Subcutaneous abdominal adipose tissue (tissue), 5 donors: Measurements from ENCODE around the gene AJAP1.

ENCODE experiments used
- H3K27ac ChIP-seq: one replicate; pipeline ENCODE4 v1.7.0; 2013; ENCODE audit warnings: low read depth, mild to moderate bottlenecking, inconsistent platforms, low read length, moderate library complexity
- H3K27me3 ChIP-seq, 5 donors: one replicate each; pipeline ENCODE4 v1.7.0; 2013; ENCODE audit warnings: low read length in 5 of 5, inconsistent platforms in 1 of 5; ENCODE audit not compliant: control insufficient read depth in 5 of 5, insufficient read depth in 4 of 5
- H3K36me3 ChIP-seq, 5 donors: one replicate each; pipeline ENCODE4 v1.7.0; 2013; ENCODE audit warnings: low read length in 5 of 5; ENCODE audit not compliant: control insufficient read depth in 5 of 5, insufficient read depth in 5 of 5
- H3K4me1 ChIP-seq, 5 donors: one replicate each; pipeline ENCODE4 v1.7.0; 2013; ENCODE audit warnings: low read length in 5 of 5, mild to moderate bottlenecking in 3 of 5, moderate library complexity in 1 of 5; ENCODE audit not compliant: control insufficient read depth in 5 of 5, insufficient read depth in 5 of 5
- H3K4me3 ChIP-seq, 5 donors: one replicate each; pipeline ENCODE4 v1.7.0; 2013; ENCODE audit warnings: low read length in 5 of 5, low read depth in 1 of 5
- H3K9ac ChIP-seq, 5 donors: one replicate each; pipeline ENCODE4 v1.7.0; 2013; ENCODE audit warnings: low read length in 5 of 5, mild to moderate bottlenecking in 4 of 5, moderate library complexity in 3 of 5
- H3K9me3 ChIP-seq, 5 donors: one replicate each; pipeline ENCODE4 v1.7.0; 2013; ENCODE audit warnings: low read length in 5 of 5; ENCODE audit not compliant: control insufficient read depth in 5 of 5
- donor health status: healthy.
- donor health status: healthy.
- donor health status: healthy.
- donor health status: healthy.
- donor health status: healthy.

The AJAP1 gene

DNA sequence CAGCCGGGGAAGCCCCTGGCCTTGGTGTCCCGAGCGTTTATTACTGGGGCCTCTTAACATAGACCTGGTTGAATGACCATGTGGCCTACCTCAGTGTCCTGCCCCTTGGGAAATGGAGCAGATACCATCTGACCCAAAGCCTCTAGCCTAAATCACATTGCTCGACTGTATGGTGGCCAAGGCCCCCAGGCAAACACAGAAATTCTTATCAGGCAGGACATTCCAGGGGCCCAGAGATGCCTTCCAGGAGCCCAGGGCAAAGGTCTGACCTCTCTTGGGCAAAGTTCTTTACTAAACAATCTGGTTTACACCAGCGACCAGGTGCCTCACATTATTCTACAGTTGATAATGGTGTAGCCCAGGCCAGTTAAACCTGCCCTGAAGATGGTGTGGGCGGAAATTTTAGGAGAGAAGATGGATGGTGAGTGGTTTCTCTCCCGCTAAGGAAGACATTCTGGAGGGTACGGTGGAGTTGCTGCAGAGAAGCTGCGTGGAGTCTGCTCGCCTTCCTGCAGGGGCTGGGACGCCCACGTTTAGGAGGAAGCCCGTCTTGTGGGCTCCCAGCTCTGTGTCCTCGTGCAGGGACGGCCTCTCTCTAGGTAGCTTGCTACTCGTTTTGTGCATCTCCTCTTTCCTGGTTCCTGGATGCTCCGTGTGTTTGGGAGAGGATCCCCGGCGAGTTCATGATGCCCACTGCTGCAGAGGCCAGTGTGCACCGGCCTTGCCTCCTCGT is 21.2 kb downstream of the AJAP1 start:
- Histone ChIP-seq H3K9ac (no peak overlapping the region), H3K36me3 (no peaks in the 10 kb centered on the region), H3K27me3 (peaks cover 0 to 9% (median 4%) of the 10 kb centered on the region in 5 donors), H3K27ac (no peak overlapping the region), H3K4me3 (no peak overlapping the region), H3K9me3 (peaks cover 6 to 30% (median 24%) of the 10 kb centered on the region in 5 donors), H3K4me1 (no peaks in the 10 kb centered on the region)

DNA sequence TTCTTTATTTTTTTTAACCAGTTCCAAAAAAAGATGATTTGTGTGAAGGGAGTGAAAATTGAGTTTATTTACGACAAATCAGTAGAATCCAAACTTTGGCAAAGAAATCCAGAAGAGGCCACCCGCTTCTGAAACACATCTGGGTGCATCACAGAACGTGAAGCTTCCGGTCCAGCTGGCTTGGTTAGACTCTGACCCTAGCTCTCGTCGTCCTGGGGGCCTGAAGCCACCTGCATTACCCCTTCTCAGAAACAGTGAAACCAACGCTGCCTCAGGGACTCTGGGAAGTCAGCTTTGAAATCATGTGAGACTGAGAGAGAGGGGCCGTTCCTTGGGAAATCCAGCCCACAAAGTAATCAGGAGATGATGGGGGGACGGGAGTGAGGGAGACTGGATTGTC is 21.8 kb downstream of the AJAP1 start:
- no peak overlapping the region for H3K27ac ChIP-seq
- no peak overlapping the region for H3K4me3 ChIP-seq
- peaks cover 6 to 30% (median 24%) of the 10 kb centered on the region in 5 donors for H3K9me3 ChIP-seq
- H3K36me3 ChIP-seq = no peaks in the 10 kb centered on the region
- no peak overlapping the region for H3K9ac ChIP-seq
- H3K27me3 ChIP-seq = peaks cover 0 to 9% (median 4%) of the 10 kb centered on the region in 5 donors
- H3K4me1 ChIP-seq = no peaks in the 10 kb centered on the region

DNA sequence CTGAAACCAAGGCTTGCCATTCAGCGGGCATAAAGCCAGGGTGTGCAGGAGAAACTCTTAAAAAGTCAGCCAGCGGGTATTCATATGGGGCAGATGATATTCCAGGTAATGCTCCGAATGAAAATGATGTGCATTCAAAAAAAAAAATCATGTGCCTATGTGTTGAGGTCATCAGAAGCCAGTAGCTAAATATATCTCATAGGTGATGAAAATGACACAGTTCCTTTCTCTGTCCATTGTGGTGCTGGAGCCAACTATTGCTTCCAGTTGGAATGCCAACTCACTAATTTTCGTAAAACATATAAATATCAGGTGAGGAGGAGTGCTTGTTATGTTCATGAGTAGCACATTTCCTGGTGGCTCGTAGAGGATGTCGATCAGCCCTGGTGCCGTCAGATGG is 23.2 kb downstream of the AJAP1 start:
- Histone ChIP-seq H3K9ac (no peak overlapping the region), H3K4me1 (no peaks in the 10 kb centered on the region), H3K27ac (no peak overlapping the region)

DNA sequence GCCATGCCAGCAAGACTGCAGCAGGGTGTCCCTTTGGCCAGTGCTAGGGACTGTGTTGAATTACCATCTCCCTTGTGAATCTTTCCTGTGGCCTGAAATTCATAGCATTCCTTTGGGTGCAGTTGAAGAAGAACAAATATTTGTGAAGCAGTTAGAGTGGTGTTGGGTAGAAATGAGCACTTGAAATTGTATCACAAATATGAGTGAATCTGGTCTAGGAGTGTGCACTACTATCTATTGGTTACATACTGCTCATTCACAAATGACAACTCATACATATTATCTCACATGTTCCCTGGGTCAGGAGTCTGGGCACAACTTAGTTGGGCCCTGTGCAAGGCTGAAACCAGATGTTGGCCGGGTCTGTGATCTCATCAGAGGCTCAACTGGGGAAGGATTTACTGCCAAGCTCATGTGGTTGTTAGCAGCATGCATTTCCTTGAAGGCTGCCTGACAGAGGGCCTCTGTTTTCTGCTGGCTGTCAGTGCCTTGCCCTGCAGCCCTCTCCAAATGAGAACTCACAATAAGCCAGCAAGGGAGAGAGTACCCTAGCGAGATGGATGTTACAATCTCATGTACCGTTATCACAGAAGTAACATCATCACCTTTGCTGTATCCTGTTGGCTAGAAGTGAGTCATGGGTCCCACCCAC is 23.8 kb downstream of the AJAP1 start:
- Histone ChIP-seq H3K9ac (no peak overlapping the region), H3K4me1 (no peaks in the 10 kb centered on the region), H3K4me3 (peak overlapping the region in 1 of 5 donors; percentile 26), H3K27me3 (peaks cover 0 to 6% (median under 1%) of the 10 kb centered on the region in 5 donors), H3K27ac (no peak overlapping the region), H3K9me3 (peaks cover 6 to 33% (median 24%) of the 10 kb centered on the region in 5 donors), H3K36me3 (no peaks in the 10 kb centered on the region)

More for the DNA sequence above, 23.2 kb downstream of the AJAP1 start:
- H3K27me3 ChIP-seq = peaks cover 0 to 7% (median 3%) of the 10 kb centered on the region in 5 donors
- peaks cover 6 to 33% (median 24%) of the 10 kb centered on the region in 5 donors for H3K9me3 ChIP-seq
- no peaks in the 10 kb centered on the region for H3K36me3 ChIP-seq
- no peak overlapping the region for H3K4me3 ChIP-seq

DNA sequence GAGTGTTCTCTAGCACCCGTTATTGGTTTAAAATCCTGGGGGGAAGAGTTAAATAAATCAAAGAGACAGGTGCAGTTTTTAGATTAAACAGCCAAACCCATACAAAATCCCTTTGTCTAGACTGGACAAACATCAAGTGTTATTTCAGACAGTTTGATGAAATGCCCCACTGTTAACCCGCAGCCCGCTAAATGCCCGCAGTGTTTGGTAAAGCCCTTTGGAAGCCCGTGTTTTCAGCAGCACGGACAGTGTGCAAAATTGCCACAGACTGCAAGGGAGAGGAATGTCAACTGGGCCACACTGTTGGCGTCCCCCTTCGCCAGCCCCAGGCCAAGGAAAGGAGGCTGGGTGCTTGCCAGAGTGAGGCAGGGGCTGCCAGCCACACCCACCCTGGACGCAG is 26.6 kb downstream of the AJAP1 start:
- Histone ChIP-seq H3K4me1 (no peaks in the 10 kb centered on the region), H3K9me3 (peaks cover 6 to 31% (median 24%) of the 10 kb centered on the region in 5 donors), H3K27me3 (peaks cover 0 to 11% (median 7%) of the 10 kb centered on the region in 5 donors), H3K36me3 (no peaks in the 10 kb centered on the region), H3K27ac (no peak overlapping the region), H3K9ac (no peak overlapping the region), H3K4me3 (no peak overlapping the region)

DNA sequence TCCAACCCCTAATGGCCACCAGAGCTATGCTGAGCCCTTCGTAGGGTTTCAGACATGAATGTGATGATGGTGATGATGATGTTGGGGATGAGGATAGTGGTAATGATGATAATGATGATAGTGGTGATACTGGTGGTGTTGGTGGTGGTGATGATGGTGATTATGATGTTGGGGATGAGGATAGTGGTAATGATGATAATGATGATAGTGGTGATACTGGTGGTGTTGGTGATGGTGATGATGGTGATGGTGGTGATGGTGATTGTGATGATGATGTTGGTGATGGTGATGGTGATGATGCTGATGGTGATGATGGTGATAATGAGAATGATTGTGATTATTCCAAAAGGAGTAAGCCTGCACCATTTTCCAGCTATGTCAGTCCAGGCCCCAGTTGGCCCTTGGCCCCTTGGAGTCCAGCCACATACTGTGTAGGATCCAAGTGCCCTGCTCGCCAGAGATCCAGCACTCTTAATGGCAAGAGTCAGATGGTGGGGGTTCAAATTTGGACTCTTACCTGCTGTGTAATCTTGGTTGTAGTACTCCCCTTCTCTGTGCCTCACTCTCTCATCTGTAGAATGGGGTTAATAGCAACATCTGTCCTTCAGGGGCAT is 28.3 kb downstream of the AJAP1 start:
- H3K4me3 ChIP-seq = no peak overlapping the region
- H3K36me3 ChIP-seq = no peaks in the 10 kb centered on the region
- no peaks in the 10 kb centered on the region for H3K4me1 ChIP-seq
- H3K27me3 ChIP-seq = peaks cover 0 to 11% (median 8%) of the 10 kb centered on the region in 5 donors
- no peak overlapping the region for H3K9ac ChIP-seq
- H3K27ac ChIP-seq = no peak overlapping the region
- H3K9me3 ChIP-seq = peaks cover 6 to 31% (median 24%) of the 10 kb centered on the region in 5 donors

DNA sequence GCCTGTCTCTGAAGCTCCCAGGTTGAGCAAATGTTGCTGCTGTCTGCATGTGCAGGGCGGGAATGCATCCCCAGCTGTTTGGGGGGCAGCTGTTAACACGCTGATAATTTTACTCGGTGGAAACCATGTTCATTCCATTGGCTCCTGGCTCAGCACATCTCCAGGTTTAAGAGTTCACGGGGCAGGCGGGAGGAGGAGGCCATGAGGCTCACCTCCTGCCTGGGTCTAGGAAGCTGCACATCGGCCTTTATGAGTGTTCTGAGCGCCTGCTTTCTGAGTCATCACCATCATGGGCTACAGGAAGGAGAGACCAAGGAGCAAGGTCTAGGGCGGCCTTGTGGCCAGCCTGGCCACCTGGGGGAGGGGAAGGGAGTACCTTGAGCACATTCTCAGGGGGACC is 29.7 kb downstream of the AJAP1 start:
- Histone ChIP-seq H3K36me3 (no peaks in the 10 kb centered on the region), H3K27me3 (peaks cover 0 to 13% (median 5%) of the 10 kb centered on the region in 5 donors), H3K9ac (no peak overlapping the region), H3K4me1 (no peaks in the 10 kb centered on the region), H3K9me3 (peaks cover 6 to 17% (median 14%) of the 10 kb centered on the region in 5 donors), H3K4me3 (no peak overlapping the region), H3K27ac (no peak overlapping the region)

DNA sequence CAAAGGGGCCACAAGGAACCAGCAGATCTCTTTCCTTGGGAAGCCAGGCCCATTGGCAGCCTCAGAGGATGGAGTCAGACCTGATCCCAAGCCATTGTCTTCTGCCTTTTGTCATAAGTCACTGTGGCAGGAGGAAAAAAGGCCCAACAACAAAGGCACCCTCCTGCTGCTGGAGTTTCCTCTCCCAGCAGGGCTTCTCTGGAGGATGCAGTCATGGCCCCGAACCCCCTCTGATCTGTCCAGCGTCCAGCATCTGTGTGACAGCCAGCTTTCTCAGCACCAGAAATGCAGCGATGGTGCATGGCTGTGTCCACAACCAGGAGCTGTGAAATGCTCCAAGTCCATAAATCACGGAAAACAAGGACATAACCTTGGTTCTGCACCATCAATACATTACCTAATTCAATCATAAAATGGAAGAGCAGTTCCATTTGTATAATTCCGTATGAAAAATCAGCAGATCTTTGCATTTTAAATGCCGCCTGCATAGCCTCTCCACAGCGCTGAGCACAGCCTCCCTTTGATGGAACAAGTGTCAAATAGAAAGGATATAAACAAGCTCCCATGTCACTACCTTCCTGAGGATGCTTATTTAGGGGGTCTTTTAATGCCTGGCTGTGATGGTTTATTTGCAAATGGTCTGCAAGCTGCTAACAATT is 30.6 kb downstream of the AJAP1 start:
- H3K36me3 ChIP-seq = no peaks in the 10 kb centered on the region
- H3K4me3 ChIP-seq = no peak overlapping the region
- peaks cover under 1 to 17% (median 5%) of the 10 kb centered on the region in 5 donors for H3K27me3 ChIP-seq
- H3K27ac ChIP-seq = no peak overlapping the region
- H3K4me1 ChIP-seq = no peaks in the 10 kb centered on the region
- H3K9ac ChIP-seq = no peak overlapping the region
- H3K9me3 ChIP-seq = peaks cover 3 to 12% (median 5%) of the 10 kb centered on the region in 5 donors

DNA sequence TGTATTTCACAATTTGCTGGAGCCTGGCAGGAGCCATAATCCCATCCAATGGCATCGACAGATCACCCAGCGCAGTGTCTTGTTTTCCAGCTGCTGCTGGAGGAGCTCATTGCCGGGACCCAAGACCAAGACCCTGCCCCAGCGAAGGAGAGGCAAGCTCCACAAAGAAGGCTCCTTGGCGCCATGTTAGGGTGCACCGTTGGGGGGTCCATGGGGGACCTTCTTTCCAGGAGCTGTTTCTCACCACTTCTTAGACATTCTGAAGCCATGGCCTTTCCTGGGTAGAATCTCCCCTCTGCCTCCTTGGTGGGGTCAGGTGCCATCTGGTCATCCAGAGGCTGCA is 31.1 kb downstream of the AJAP1 start:
- no peak overlapping the region for H3K27ac ChIP-seq
- no peaks in the 10 kb centered on the region for H3K36me3 ChIP-seq
- H3K4me1 ChIP-seq = no peaks in the 10 kb centered on the region
- peaks cover 4 to 17% (median 5%) of the 10 kb centered on the region in 5 donors for H3K27me3 ChIP-seq
- no peak overlapping the region for H3K9ac ChIP-seq
- H3K9me3 ChIP-seq = peaks cover 0 to 7% (median under 1%) of the 10 kb centered on the region in 5 donors
- no peak overlapping the region for H3K4me3 ChIP-seq
